GM18499 (cell line): ENCODE data around the gene SPAG4.
A peak's percentile ranks its signal among the peaks of the same experiment; 100 is the strongest.

Experiments used
- ATAC-seq: cut with Tn5 transposase; IDR thresholded peaks from one replicate; pipeline ENCODE4 v1.9.1; 2021; ENCODE audit warnings: moderate number of reproducible peaks; ENCODE audit not compliant: insufficient read depth, unreplicated experiment

Gene SPAG4

GRCh38 chr20:35598899-35599775 lies 16.5 kb upstream of the SPAG4 start:
- ATAC-seq: no peak

- ATAC-seq: no peak
Measured at GRCh38 chr20:35599776-35600120, 15.9 kb upstream of the SPAG4 start.

GRCh38 chr20:35600176-35600992 lies 15.2 kb upstream of the SPAG4 start:
- no peak for ATAC-seq

GRCh38 chr20:35600993-35601973 lies 14.3 kb upstream of the SPAG4 start:
- ATAC-seq: no peak

- ATAC-seq: no peak
Measured at GRCh38 chr20:35601990-35602389, 13.6 kb upstream of the SPAG4 start.

GRCh38 chr20:35602851-35603495 lies 12.7 kb upstream of the SPAG4 start:
- ATAC-seq: no peak

GRCh38 chr20:35603695-35604448 lies 11.8 kb upstream of the SPAG4 start:
- no peak for ATAC-seq

- ATAC-seq: no peak
Measured at GRCh38 chr20:35604449-35604747, 11.2 kb upstream of the SPAG4 start.

- no peak for ATAC-seq
Measured at GRCh38 chr20:35606127-35606526, 9.5 kb upstream of the SPAG4 start.

- no peak for ATAC-seq
Measured at GRCh38 chr20:35607003-35607735, 8.5 kb upstream of the SPAG4 start.

GRCh38 chr20:35610833-35611427 lies 4.7 kb upstream of the SPAG4 start:
- ATAC-seq: no peak

GRCh38 chr20:35611482-35611881 lies 4.1 kb upstream of the SPAG4 start:
- no peak for ATAC-seq

- ATAC-seq: peak; percentile 64
Measured at GRCh38 chr20:35616465-35617396, 1.1 kb downstream of the SPAG4 start.

- no peak for ATAC-seq
Measured at GRCh38 chr20:35617397-35618262, 2.0 kb downstream of the SPAG4 start.

- ATAC-seq: no peak
Measured at GRCh38 chr20:35618263-35619131, 2.9 kb downstream of the SPAG4 start.
